GM21390 (cell line): Measurements from ENCODE around the gene GPR148.
"Not testable (repeated sequence)": the region's sequence is repeated elsewhere in the genome, so short reads cannot be mapped to it uniquely, and the experiment has no call there.

Experiments used
- ATAC-seq: cut with Tn5 transposase; IDR thresholded peaks from one replicate; pipeline ENCODE4 v1.9.1; 2021; ENCODE audit not compliant: unreplicated experiment

The GPR148 gene

GRCh38 chr2:130728549-130729316 is at the start of gene GPR148:
GPR148 (plus strand) TSS chr2:130729070; CDS start chr2:130729152, 82 bp downstream.
- ATAC-seq: no peak

GRCh38 chr2:130692041-130692770 is 36.7 kb upstream of the GPR148 start:
- not testable (repeated sequence) for ATAC-seq

GRCh38 chr2:130693474-130693873 is 35.4 kb upstream of the GPR148 start:
- not testable (repeated sequence) for ATAC-seq

- ATAC-seq: not testable (repeated sequence)
Observed at GRCh38 chr2:130703250-130703649, 25.6 kb upstream of the GPR148 start.

GRCh38 chr2:130714795-130715194 is 14.1 kb upstream of the GPR148 start:
- not testable (repeated sequence) for ATAC-seq

- ATAC-seq: no peak
Observed at GRCh38 chr2:130720036-130720435, 8.8 kb upstream of the GPR148 start.

GRCh38 chr2:130720528-130720927 is 8.3 kb upstream of the GPR148 start:
- no peak for ATAC-seq

GRCh38 chr2:130724455-130724854 is 4.4 kb upstream of the GPR148 start:
- no peak for ATAC-seq

GRCh38 chr2:130726614-130727180 is 2.2 kb upstream of the GPR148 start:
- no peak for ATAC-seq

GRCh38 chr2:130727286-130727924 is 1.5 kb upstream of the GPR148 start:
- ATAC-seq: peak; percentile 95

GRCh38 chr2:130728007-130728454 is 839 bp upstream of the GPR148 start:
- peak; percentile 5 for ATAC-seq

GRCh38 chr2:130729322-130730299 is 741 bp downstream of the GPR148 start:
- ATAC-seq: no peak

GRCh38 chr2:130732257-130732656 is 3.4 kb downstream of the GPR148 start:
- not testable (repeated sequence) for ATAC-seq

- no peak for ATAC-seq
Observed at GRCh38 chr2:130735200-130735599, 6.3 kb downstream of the GPR148 start.

- ATAC-seq: no peak
Observed at GRCh38 chr2:130736487-130736886, 7.6 kb downstream of the GPR148 start.

- ATAC-seq: no peak
Observed at GRCh38 chr2:130737592-130737991, 8.7 kb downstream of the GPR148 start.

- no peak for ATAC-seq
Observed at GRCh38 chr2:130740671-130741070, 11.8 kb downstream of the GPR148 start.

GRCh38 chr2:130743278-130743677 is 14.4 kb downstream of the GPR148 start:
- ATAC-seq: no peak

- no peak for ATAC-seq
Observed at GRCh38 chr2:130744287-130745117, 15.6 kb downstream of the GPR148 start.
